SK-N-SH treated with all-trans-retinoic acid at 6 μM for 48 hours (cell line): ENCODE data around the gene SLC39A13.

ENCODE experiments used
- ATAC-seq: fragments of 200-7000 bp; cut with Tn5 transposase; 3 replicates; pipeline ENCODE4 v1.9.1; 2020; ENCODE audit warnings: mild to moderate bottlenecking, moderate library complexity
- CSDC2 ChIP-seq: fragments of 250-450 bp; sonication (Bioruptor Pico); IDR thresholded peaks from 2 replicates; pipeline ENCODE4 v1.5.0; 2020; ENCODE audit warnings: mild to moderate bottlenecking, moderate library complexity
- CSRNP3 ChIP-seq: fragments of 250-450 bp; sonication (Bioruptor Pico); IDR thresholded peaks from 2 replicates; pipeline ENCODE4 v1.5.1; 2021; ENCODE audit warnings: mild to moderate bottlenecking, moderate library complexity
- ESRRG ChIP-seq: fragments of 250-450 bp; sonication (Bioruptor Pico); IDR thresholded peaks from 2 replicates; pipeline ENCODE4 v1.6.1; 2021; ENCODE audit warnings: mild to moderate bottlenecking
- GLIS3 ChIP-seq: fragments of 250-450 bp; sonication (Bioruptor Pico); IDR thresholded peaks from 2 replicates; pipeline ENCODE4 v1.5.0; 2020; ENCODE audit warnings: mild to moderate bottlenecking, moderate library complexity
- OSR1 ChIP-seq: fragments of 250-450 bp; sonication (Bioruptor Pico); IDR thresholded peaks from 2 replicates; pipeline ENCODE4 v1.8.0; 2022; ENCODE audit warnings: moderate library complexity, mild to moderate bottlenecking, inconsistent platforms
- PATZ1 ChIP-seq: fragments of 250-450 bp; sonication (Bioruptor Pico); IDR thresholded peaks from 2 replicates; pipeline ENCODE4 v1.8.0; 2020; ENCODE audit warnings: mild to moderate bottlenecking, moderate library complexity, borderline replicate concordance
- POU6F1 ChIP-seq: fragments of 250-450 bp; sonication (Bioruptor Pico); IDR thresholded peaks from 2 replicates; pipeline ENCODE4 v1.8.0; 2021; ENCODE audit warnings: low read depth, mild to moderate bottlenecking, moderate library complexity, borderline replicate concordance
- RARB ChIP-seq: fragments of 250-450 bp; sonication (Bioruptor Pico); IDR thresholded peaks from 2 replicates; pipeline ENCODE4 v1.8.0; 2021; ENCODE audit warnings: mild to moderate bottlenecking, moderate library complexity
- SNAI2 ChIP-seq: fragments of 250-450 bp; sonication (Bioruptor Pico); IDR thresholded peaks from 2 replicates; pipeline ENCODE4 v1.5.0; 2020; ENCODE audit warnings: mild to moderate bottlenecking, moderate library complexity
- TCF4 ChIP-seq: fragments of 250-450 bp; sonication (Bioruptor Pico); IDR thresholded peaks from 2 replicates; pipeline ENCODE4 v1.8.0; 2021; ENCODE audit warnings: mild to moderate bottlenecking, moderate library complexity, borderline replicate concordance
- TOX ChIP-seq: fragments of 250-450 bp; sonication (Bioruptor Pico); IDR thresholded peaks from 2 replicates; pipeline ENCODE4 v1.8.0; 2021; ENCODE audit warnings: mild to moderate bottlenecking, moderate library complexity, borderline replicate concordance
- TSHZ2 ChIP-seq: fragments of 250-450 bp; sonication (Bioruptor Pico); IDR thresholded peaks from 2 replicates; pipeline ENCODE4 v1.5.0; 2020; ENCODE audit warnings: mild to moderate bottlenecking, moderate library complexity
- ZC3H10 ChIP-seq: fragments of 250-450 bp; sonication (Bioruptor Pico); IDR thresholded peaks from 2 replicates; pipeline ENCODE4 v1.5.1; 2021; ENCODE audit warnings: mild to moderate bottlenecking, moderate library complexity
- ZFP3 ChIP-seq: fragments of 250-450 bp; sonication (Bioruptor Pico); IDR thresholded peaks from 2 replicates; pipeline ENCODE4 v1.5.0; 2020; ENCODE audit warnings: mild to moderate bottlenecking, moderate library complexity
- ZNF565 ChIP-seq: fragments of 450-650 bp; formaldehyde crosslinking; conservative IDR thresholded peaks from 2 replicates; pipeline ENCODE4 v1.5.0; 2020; ENCODE audit warnings: low read depth, mild to moderate bottlenecking, moderate library complexity
- ZNF70 ChIP-seq: fragments of 450-650 bp; formaldehyde crosslinking; IDR thresholded peaks from 2 replicates; pipeline ENCODE4 v1.5.0; 2020; ENCODE audit warnings: mild to moderate bottlenecking, moderate library complexity
- ZNF8 ChIP-seq: fragments of 450-650 bp; formaldehyde crosslinking; IDR thresholded peaks from 2 replicates; pipeline ENCODE4 v1.5.0; 2020; ENCODE audit warnings: mild to moderate bottlenecking, moderate library complexity

Gene SLC39A13

GRCh38 chr11:47410370-47411264 is 2.2 kb downstream of the SLC39A13 start:
- no peak for ATAC-seq
- TF ChIP-seq POU6F1 (CRISPR knock-in tag) (no peak), RARB (CRISPR knock-in tag) (no peak), TSHZ2 (CRISPR knock-in tag) (no peak), GLIS3 (CRISPR knock-in tag) (no peak), CSDC2 (CRISPR knock-in tag) (no peak), TOX (CRISPR knock-in tag) (no peak), SNAI2 (CRISPR knock-in tag) (no peak), ZC3H10 (CRISPR knock-in tag) (no peak), PATZ1 (CRISPR knock-in tag) (no peak), ZNF565 (CRISPR knock-in tag) (no peak), ZNF70 (CRISPR knock-in tag) (no peak), ESRRG (CRISPR knock-in tag) (no peak)

- no peak; the same call in 2 of the 3 replicates for ATAC-seq
These were observed 3.7 kb downstream of the SLC39A13 start for GRCh38 chr11:47411884-47412746.

More at GRCh38 chr11:47411884-47412746, 3.7 kb downstream of the SLC39A13 start:
- no peak for TF ChIP-seq TOX (CRISPR knock-in tag)
- no peak for TF ChIP-seq CSRNP3 (CRISPR knock-in tag)
- TF ChIP-seq ZNF565 (CRISPR knock-in tag): no peak
- TF ChIP-seq ZFP3: no peak
- no peak for TF ChIP-seq PATZ1 (CRISPR knock-in tag)
- TF ChIP-seq ZNF8 (CRISPR knock-in tag): no peak
- TF ChIP-seq OSR1 (CRISPR knock-in tag): no peak
- TF ChIP-seq TCF4: no peak
- TF ChIP-seq, all 23 proteins: peak for 0
